NCI-H2107 treated with DMSO at 0.1 percent for 48 hours (cell line): Measurements from ENCODE around the gene MME.
"Not testable (repeated sequence)": the region's sequence is repeated elsewhere in the genome, so short reads cannot be mapped to it uniquely, and the experiment has no call there.

Experiments used
- DNase-seq: peaks from one replicate; lab custom pipeline; 2025; ENCODE audit not compliant: unreplicated experiment; lab: John Stamatoyannopoulos, UW

Gene MME

DNA sequence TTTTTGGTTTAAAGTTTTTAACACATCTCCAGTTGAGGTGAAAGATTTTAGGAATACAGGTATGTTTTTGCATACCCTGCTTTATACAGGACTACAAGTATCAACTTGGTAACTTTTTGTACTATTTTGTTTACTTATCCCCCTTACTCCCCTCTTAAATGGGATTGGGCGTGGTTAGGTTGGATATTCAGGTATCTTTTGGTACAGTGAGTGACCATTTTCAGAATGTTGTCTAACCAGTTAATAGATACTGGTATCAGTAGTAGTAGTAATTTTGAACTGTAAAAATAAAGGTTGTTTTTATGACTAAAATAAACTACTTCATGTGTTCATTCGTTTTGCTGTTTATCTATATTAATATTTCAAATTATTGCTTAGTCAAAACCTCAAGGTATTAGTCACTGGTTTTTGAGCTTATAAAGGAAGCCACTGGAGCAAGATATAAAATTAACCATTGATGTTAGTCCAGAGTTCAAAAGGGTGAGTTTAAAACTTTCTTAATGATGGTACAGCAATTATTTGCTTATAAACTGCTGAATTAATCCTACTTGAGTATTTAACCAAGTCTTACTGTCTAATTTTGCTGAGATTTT is 3.3 kb downstream of the MME start:
- DNase-seq = no peak

DNA sequence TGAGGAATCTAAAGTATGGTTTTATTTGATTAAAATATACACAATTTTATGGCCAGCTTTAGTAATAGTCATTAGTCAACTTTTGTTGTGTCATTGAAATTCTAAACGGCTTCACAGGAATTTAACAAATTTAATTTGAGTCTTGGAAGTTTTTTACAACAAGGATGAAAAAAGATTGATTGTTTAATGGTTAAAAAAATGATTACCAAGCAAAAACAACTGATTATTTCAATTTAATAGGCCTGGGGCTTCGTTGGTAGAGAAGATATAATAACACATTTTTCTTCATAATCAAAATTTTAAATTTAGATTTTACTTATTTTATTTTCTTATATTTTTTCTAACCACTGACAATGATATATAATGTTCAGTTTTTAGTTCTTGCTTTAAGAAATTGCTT is 4.4 kb downstream of the MME start:
- no peak for DNase-seq

GRCh38 chr3:155086051-155086450 is 5.9 kb downstream of the MME start:
- no peak for DNase-seq

DNA sequence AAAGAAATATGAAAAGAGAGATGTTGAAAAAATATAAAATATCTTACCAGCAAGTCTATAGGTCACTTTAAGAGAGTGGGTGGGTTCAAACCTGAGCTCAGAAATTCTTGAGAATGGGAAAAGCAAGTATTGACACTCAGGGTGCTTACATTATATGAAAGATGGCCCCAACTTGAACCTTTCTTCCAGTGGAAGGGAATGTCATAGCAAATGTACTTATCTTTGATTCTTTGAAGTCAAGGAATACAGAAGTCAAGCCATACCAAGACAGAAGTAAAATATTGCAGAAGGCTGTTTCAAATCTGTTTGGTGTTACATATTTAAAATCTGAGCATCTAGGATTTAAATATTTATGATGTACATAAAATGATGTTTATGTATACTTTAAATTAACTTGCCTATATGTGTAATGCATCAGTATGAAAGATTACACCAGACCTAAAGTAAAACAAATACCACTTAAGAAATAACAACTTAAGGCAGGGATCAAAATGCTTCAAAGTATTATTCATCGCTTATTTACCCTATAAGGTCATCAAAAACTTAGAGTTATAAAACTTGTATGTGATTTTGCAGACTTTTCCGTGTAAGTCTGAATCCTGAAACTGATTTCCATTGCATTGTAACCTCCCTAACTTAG is 8.7 kb downstream of the MME start:
- no peak for DNase-seq

DNA sequence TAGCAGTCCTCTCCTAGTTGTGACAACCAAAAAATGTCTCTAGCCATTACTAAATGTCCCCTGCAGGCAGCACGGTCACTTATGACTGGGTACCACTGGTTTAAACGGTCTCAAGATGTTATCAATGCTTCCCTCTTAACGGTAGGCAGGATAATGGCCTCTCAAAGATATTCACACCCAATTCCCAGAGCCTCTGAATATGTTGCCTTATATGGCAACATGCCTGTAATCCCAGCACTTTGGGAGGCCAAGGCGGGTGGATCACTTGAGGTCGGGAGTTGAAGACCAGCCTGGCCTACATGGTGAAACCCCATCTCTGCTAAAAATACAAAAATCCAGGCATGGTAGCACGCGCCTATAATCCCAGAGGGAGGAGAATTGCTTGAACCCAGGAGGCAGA is 9.4 kb downstream of the MME start:
- DNase-seq = no peak

DNA sequence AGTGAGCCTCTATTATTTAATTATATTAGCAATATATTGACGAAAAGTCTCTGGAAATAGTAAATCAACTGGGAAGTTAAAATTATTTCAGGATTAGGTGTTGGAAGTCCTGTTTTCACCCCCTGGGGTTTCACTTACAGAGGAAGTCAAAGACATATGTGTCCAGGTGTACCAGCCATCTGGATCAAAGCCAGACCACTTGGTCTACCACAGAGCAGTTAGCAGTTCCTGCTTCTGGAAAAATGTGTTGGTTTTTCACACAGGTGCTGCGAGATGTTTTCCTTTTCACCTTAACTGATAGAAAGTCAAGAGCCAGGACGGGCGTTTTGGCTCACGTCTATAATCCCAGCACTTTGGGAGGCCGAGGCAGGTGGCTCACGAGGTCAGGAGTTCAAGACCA is 13.1 kb downstream of the MME start:
- DNase-seq = peak; percentile 72

DNA sequence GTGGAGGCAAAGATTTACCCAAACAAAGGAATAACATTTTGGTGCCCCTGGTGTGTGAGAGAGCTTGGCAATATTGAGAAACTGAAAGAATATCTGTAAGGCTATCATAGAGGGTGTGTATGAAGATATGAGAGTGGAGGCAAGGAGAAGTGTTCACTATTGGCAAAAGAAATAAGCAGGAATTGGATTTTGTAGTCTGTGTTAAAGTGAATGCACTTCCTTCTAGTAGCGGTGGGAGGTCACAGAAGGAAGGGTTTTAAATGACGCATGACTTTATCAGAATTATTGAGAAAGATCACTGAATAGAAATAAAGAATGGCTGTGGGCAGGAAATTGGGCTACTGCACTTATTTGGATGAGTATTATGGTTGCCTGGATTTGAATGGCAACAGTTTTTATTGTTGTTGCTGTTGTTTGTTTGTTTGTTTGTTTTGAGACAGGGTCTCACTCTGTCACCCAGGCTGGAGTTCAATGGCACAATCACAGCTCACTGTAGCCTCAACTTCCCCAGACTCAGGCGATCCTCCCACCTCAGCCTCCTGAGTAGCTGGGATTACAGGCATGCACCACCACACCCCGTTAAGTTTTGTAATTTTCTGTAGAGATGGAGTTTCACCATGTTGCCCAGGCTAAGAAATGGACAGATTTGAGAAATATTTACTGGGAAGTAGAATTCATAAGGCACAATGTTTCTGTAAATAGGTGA is 16.3 kb downstream of the MME start:
- DNase-seq = no peak

- no peak for DNase-seq
Measured at GRCh38 chr3:155097009-155097349, 16.9 kb downstream of the MME start.

DNA sequence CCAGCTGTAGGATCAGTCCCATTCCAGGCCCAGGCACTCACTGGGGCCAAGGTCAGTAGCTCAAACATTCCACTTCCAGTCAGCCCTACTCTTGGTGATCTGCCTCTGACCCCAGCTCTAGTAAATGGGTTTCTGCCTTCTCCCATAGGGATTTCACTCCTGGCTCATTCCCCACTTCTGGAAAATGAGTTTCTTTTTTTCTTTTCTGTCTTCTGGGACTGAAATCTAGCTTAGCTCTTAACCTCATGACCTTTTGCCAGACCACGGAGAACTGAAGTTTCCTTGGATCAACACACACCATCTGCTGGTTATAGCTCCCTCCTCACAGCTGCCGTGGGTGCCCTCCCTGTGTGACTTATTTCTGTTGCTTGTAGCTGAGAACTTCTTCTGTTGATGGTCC is 21.3 kb downstream of the MME start:
- no peak for DNase-seq

- DNase-seq = no peak
Measured at GRCh38 chr3:155102329-155102728, 22.2 kb downstream of the MME start.

- no peak for DNase-seq
Measured at GRCh38 chr3:155103686-155104085, 23.6 kb downstream of the MME start.

- no peak for DNase-seq
Measured at GRCh38 chr3:155106119-155106518, 26.0 kb downstream of the MME start.

GRCh38 chr3:155110022-155110421 is 29.9 kb downstream of the MME start:
- no peak for DNase-seq

DNA sequence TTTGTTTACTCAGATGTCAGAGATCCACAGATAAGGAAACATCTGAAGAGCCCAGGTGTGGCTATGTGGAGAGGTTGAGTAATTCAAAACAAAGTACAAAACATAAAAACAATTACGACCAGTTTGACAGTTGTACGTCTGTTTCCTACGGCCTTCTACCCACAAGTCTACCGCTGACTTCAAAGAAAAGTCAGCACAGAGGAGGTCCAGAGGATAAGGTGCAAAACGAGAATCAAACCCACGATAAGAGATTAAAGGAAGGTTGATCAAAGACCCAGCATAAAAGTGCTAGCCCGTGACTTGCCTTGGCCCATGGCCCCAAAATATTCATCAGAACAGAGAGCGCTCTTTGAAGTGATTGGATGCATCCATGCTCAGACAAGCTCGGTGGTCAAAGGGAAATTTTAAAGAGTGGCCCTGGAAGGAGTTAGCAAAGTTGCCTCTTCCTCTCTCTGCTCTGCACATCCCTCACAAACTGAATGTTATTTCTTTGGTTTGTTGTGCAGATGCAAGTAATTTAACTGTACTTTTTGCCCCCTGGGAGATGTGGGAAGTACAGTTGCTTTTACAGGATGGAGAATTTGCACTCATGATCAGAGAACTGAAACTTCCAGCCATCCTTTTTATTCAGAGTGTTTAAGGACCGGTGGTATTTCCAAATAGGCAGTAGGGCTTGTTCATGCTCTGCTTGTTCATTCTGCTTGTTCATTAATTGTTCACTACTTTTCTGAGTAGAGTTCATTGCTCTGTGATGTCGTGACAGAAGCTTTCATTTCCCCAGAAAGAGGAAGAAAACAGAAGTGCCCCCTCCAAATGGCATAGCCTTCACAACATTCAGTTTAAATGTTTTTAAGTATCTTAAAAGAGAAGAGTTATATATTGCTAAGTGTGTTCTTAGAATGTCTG is 31.1 kb downstream of the MME start:
- DNase-seq = no peak

GRCh38 chr3:155111971-155112370 is 31.9 kb downstream of the MME start:
- DNase-seq = no peak

- DNase-seq = no peak
Measured at GRCh38 chr3:155112661-155113389, 32.7 kb downstream of the MME start.

GRCh38 chr3:155124745-155125144 is 44.6 kb downstream of the MME start:
- not testable (repeated sequence) for DNase-seq

- no peak for DNase-seq
Measured at GRCh38 chr3:155129396-155129795, 49.3 kb downstream of the MME start.

DNA sequence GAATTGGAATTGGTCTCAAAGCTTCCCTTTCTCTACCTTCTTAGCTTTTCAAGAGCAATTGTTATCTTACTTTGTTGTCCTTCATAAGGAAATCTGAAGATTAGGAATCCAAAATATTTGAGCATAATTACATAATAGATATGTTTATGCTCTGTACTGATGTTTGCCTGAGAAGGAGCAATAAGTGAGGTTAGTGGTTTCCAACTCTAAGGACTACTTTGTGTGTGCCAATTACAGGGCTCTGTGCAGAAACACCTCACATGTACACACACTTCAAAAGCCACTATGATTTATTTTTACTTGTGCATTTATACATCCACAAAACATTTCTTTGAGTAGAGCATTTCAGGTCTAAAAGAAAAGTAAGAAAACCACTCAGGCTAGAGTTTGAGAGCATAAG is 49.9 kb downstream of the MME start:
- DNase-seq = no peak

GRCh38 chr3:155131104-155131503 is 51.0 kb downstream of the MME start:
- no peak for DNase-seq

DNA sequence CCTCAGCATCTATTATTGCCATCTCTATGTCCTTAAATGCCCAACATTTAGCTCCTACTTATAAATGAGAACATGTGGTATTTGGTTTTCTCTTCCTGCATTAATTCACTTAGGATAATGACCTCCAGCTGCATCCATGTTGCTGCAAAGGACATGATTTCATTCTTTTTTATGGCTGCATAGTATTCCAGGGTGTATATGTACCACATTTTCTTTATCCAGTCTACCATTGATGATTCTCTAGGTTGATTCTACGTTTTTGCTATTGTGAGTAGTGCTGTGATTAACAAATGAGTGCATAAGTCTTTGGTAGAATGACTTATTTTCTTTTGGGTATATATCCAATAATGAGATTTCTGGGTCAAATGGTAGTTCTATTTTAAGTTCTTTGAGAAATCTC is 54.2 kb downstream of the MME start:
- DNase-seq = not testable (repeated sequence)
